GM06990 (cell line): ENCODE results near the gene CALML4.

Experiments used
- DNase-seq: peaks from one replicate; pipeline ENCODE4 v3.0.0-alpha.2; 2011; ENCODE audit not compliant: insufficient read length; ENCODE audit errors: extremely low read depth
- H3K27me3 ChIP-seq: replicated peaks from 2 replicates; pipeline ENCODE4 v1.6.0; 2011; ENCODE audit warnings: low read length; ENCODE audit not compliant: control insufficient read depth, insufficient read depth
- H3K36me3 ChIP-seq: 2 replicates; pipeline ENCODE4 v1.5.1; 2011; ENCODE audit warnings: low read length; ENCODE audit not compliant: control insufficient read depth, insufficient read depth
- H3K4me3 ChIP-seq: replicated peaks from 2 replicates; pipeline ENCODE4 v1.5.1; 2011; ENCODE audit warnings: low read depth, mild to moderate bottlenecking, control low read depth, low read length
- TF ChIP-seq, protein P1 (sequence below): IDR thresholded peaks from 2 replicates; pipeline ENCODE4 v1.5.1; 2011; ENCODE audit warnings: low read length, control low read depth, mild to moderate bottlenecking, inconsistent platforms; ENCODE audit not compliant: insufficient read depth, poor library complexity, severe bottlenecking

The CALML4 gene

DNA sequence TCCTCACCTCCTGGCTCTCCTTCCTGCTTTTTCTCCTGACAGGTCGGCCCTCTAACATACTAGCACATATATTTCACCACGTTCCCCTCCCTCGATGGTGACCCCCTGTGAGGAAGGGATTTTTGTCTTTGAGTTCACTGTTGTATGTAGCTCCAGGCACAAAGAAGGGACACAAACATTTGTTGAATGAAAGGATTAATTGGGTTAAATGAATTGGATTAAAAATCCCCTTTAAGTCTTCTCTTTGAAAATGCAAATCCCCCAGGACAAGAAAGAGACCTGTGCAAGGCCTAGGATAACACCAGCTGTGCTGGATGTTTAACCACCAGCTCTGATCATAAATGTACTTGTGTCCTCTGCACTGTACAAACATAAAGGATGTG lies 3.3 kb downstream of the CALML4 start:
- H3K36me3 ChIP-seq: peaks cover 13% of the 10 kb centered on the region
- no peak for DNase-seq
- no peaks in the 10 kb centered on the region for H3K27me3 ChIP-seq
- TF ChIP-seq, protein P1, sequence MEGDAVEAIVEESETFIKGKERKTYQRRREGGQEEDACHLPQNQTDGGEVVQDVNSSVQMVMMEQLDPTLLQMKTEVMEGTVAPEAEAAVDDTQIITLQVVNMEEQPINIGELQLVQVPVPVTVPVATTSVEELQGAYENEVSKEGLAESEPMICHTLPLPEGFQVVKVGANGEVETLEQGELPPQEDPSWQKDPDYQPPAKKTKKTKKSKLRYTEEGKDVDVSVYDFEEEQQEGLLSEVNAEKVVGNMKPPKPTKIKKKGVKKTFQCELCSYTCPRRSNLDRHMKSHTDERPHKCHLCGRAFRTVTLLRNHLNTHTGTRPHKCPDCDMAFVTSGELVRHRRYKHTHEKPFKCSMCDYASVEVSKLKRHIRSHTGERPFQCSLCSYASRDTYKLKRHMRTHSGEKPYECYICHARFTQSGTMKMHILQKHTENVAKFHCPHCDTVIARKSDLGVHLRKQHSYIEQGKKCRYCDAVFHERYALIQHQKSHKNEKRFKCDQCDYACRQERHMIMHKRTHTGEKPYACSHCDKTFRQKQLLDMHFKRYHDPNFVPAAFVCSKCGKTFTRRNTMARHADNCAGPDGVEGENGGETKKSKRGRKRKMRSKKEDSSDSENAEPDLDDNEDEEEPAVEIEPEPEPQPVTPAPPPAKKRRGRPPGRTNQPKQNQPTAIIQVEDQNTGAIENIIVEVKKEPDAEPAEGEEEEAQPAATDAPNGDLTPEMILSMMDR: no peak
- no peak overlapping the region for H3K4me3 ChIP-seq

DNA sequence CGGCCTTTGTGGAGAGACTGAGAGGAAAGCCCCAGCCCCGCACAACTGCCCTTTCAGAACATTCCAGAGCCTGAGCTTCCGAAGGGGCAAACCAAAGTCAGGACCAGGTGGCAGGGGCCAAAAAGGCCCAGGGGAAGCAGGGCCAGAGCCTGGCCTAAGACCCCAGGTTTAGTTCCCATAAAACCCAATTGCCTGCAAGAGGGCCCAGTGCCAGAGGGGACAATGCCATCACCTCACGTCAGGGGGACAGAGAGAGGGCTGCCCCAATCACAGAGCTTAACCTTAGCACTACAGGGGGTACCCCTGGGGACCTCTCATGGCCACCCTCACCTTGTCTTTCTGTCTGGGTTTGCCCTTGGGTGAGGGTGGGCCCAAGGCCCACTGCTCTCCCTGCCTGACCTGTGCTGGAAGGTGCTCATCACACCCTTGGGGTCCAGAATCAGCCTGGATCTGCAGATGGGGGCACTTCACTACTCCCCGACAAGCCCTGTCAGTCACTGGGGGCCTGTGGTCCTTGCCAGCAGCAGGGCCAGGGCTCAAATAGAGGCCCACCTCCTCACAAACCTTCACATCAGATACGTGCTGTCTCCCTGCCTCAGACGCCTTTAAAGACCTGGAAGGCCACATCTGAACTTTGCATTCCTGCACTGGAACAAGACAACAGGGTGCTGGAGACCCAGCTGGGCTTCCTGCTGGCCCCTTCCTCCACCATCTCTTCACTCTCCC lies 3.8 kb downstream of the CALML4 start:
- DNase-seq: no peak
- Histone ChIP-seq H3K4me3 (no peak overlapping the region), H3K36me3 (peaks cover 14% of the 10 kb centered on the region), H3K27me3 (no peaks in the 10 kb centered on the region)
- TF ChIP-seq, protein P1: no peak

DNA sequence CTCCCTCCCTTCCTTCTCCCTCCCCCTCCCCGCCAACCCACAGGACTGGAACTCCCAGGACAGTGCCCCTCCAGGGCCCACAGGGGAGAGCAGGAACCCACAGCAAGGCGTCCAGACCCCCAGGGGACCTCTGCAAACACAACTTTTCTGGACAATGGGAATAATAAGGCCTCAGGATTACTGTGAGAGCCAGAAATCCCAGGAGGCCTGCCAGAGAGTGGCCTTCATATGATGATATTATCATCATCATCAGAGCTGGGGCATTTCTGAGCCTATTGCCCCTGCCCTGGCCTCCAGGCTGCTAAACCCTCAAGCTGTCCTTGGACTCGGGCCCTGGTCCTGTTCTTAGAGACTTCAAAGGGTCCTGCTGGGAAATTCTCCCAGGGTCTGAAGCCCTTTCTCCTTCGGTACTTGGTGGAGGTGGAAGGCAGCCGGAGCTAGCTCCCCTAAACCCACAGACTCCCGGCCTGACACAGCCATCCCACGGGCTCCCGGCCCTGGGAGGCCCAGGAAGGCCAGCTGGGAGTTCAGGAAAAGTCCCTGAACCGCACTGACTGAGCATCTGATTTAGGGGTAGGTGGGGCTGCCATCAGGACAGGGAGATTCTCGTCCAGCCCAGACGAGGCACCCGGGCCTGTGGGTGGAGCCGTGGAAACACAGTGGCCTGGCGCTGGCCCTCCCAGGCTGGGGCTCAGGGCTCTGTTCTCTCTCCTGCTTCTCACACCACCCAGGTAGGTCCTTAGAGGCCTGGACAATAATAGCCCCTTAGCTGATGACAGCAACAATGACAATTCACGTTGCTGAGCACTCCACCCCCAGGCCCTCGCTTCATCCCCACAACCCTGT lies 4.9 kb downstream of the CALML4 start:
- Histone ChIP-seq H3K27me3 (no peaks in the 10 kb centered on the region), H3K36me3 (peaks cover 17% of the 10 kb centered on the region), H3K4me3 (no peak overlapping the region)
- no peak for DNase-seq
- TF ChIP-seq, protein P1: no peak

DNA sequence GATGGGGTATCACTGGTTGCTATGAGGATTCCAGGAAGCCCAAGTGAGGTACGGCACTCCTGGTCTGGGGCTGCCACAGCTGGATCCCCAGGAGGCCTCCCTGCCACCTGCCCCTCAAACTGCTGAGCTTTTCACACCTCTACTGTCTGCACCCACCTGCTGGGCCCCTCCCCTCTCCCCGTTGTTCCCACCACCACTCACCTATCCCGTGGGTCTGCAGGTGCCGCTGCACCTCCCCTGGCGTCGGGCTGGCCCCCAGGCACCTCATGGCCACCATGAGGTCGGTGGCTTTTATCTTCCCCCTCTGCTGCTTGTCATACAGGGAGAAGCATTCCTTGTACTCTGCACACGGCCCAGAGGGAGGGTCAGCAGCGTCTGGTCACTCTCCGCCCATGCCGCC lies 5.8 kb downstream of the CALML4 start:
- Histone ChIP-seq H3K4me3 (no peak overlapping the region), H3K27me3 (no peaks in the 10 kb centered on the region), H3K36me3 (peaks cover 17% of the 10 kb centered on the region)
- TF ChIP-seq, protein P1: no peak
- no peak for DNase-seq

DNA sequence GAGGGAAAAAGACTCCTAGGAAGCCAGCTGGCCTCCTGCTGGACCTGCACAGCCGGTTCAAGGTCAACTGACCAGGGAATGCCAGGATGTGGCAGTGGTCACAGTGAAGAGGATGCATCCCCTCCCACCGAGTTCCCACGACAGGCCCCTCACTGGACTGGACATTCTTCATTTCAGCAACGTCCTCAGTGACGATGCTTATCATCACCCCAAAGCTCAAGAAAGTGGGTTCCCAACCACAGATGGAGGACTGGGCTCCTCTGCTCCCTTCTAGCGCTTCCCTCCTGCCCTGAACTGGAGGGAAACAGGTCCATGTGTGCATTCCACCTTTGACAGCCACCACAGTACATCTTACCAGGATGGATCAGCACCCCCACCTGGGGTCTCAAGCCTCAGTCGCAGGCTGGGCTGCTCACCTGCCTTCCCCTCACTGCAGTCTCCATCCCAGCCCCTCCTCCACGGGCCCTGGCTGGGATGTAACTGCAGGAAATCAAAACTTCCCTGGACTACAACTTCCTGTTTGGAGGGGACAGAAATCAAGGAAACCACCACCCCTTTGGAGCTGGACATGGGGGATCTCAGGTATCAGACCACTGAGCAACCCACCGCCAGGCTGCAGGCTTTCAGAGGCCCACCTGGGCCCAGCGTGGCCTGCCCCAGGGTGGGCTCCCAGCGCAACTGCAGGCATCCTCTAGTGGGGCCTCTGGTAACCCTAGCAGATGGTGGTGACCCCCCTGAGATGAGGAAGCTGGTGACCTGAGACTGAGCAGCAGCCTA lies 7.3 kb downstream of the CALML4 start:
- H3K36me3 ChIP-seq: peaks cover 21% of the 10 kb centered on the region
- TF ChIP-seq, protein P1: no peak
- H3K4me3 ChIP-seq: no peak overlapping the region
- H3K27me3 ChIP-seq: no peaks in the 10 kb centered on the region
- DNase-seq: no peak
